Measurements from ENCODE around the gene PAWR. TPM values are rescaled to one million over a fixed set of nuclear protein-coding genes. Genes with fewer than 3 reads are reported as not detected.
"Not testable (repeated sequence)": the region's sequence is repeated elsewhere in the genome, so short reads cannot be mapped to it uniquely, and the experiment has no call there.

PAWR gene
- total RNA-seq, 2 donors from 2014 or later, result 46.4 to 58.7 TPM

- no peaks in the 10 kb centered on the region for H3K9me3 ChIP-seq
- no peak overlapping the region for H3K27ac ChIP-seq
These were observed 55.1 kb downstream of the PAWR start for GRCh38 chr12:79635676-79636075.

GRCh38 chr12:79634957-79635471, 55.8 kb downstream of the PAWR start:
- TF ChIP-seq CTCF (IDR thresholded peaks at IDR 0.05) (no peak), POLR2A (IDR thresholded peaks at IDR 0.05) (no peak), POLR2AphosphoS5 (IDR thresholded peaks at IDR 0.05) (no peak)

More at GRCh38 chr12:79635676-79636075, 55.1 kb downstream of the PAWR start:
- no peaks in the 10 kb centered on the region for H3K4me1 ChIP-seq (replicated peaks)
- DNase-seq (ENCODE audit: low spot score), result no peak
- H3K4me3 ChIP-seq, result no peak overlapping the region
- no peaks in the 10 kb centered on the region for H3K27me3 ChIP-seq (replicated peaks; ENCODE audit: insufficient read depth)
- H3K36me3 ChIP-seq, result no peaks in the 10 kb centered on the region
- TF ChIP-seq POLR2AphosphoS5 (IDR thresholded peaks at IDR 0.05) (no peak), CTCF (IDR thresholded peaks at IDR 0.05) (no peak), POLR2A (IDR thresholded peaks at IDR 0.05) (no peak)
- intact Hi-C loops (cut with DNase I), result no loop called here

GRCh38 chr12:79629561-79629960, 61.2 kb downstream of the PAWR start:
- H3K36me3 ChIP-seq, result no peaks in the 10 kb centered on the region
- no peaks in the 10 kb centered on the region for H3K4me1 ChIP-seq (replicated peaks)
- H3K27ac ChIP-seq, result no peak overlapping the region
- DNase-seq (ENCODE audit: low spot score), result no peak
- WGBS, result 84% methylated on average over 2 of the region's 2 CpGs
- H3K4me3 ChIP-seq, result no peak overlapping the region
- H3K27me3 ChIP-seq (replicated peaks; ENCODE audit: insufficient read depth), result no peaks in the 10 kb centered on the region
- no peak for TF ChIP-seq POLR2AphosphoS5 (IDR thresholded peaks at IDR 0.05)
- TF ChIP-seq CTCF (IDR thresholded peaks at IDR 0.05), result no peak
- no peak for TF ChIP-seq POLR2A (IDR thresholded peaks at IDR 0.05)
- no peaks in the 10 kb centered on the region for H3K9me3 ChIP-seq
- intact Hi-C loops (cut with DNase I), result no loop called here

More at GRCh38 chr12:79634957-79635471, 55.8 kb downstream of the PAWR start:
- H3K4me1 ChIP-seq (replicated peaks), result no peaks in the 10 kb centered on the region
- no peaks in the 10 kb centered on the region for H3K27me3 ChIP-seq (replicated peaks; ENCODE audit: insufficient read depth)
- DNase-seq (ENCODE audit: low spot score), result no peak
- intact Hi-C loops (cut with DNase I), result no loop called here
- H3K9me3 ChIP-seq, result no peaks in the 10 kb centered on the region
- WGBS, result 64% methylated on average over 1 of the region's 1 CpG
- no peaks in the 10 kb centered on the region for H3K36me3 ChIP-seq
- H3K27ac ChIP-seq, result no peak overlapping the region
- no peak overlapping the region for H3K4me3 ChIP-seq

- H3K9me3 ChIP-seq; H3K27ac ChIP-seq; H3K4me3 ChIP-seq; H3K27me3 ChIP-seq (replicated peaks; ENCODE audit: insufficient read depth); H3K36me3 ChIP-seq; DNase-seq (ENCODE audit: low spot score); H3K4me1 ChIP-seq (replicated peaks); intact Hi-C loops (cut with DNase I): not testable (repeated sequence)
- WGBS, result over 99% methylated on average over 7 of the region's 7 CpGs
These were observed 64.0 kb downstream of the PAWR start for GRCh38 chr12:79626735-79627134.

GRCh38 chr12:79624378-79624777, 66.4 kb downstream of the PAWR start:
- H3K27me3 ChIP-seq (replicated peaks; ENCODE audit: insufficient read depth), result no peaks in the 10 kb centered on the region
- H3K4me1 ChIP-seq (replicated peaks), result no peaks in the 10 kb centered on the region
- WGBS, result 76% methylated on average over 2 of the region's 2 CpGs

GRCh38 chr12:79619872-79620562, 70.7 kb downstream of the PAWR start:
- H3K27ac ChIP-seq, result no peak overlapping the region
- no peaks in the 10 kb centered on the region for H3K27me3 ChIP-seq (replicated peaks; ENCODE audit: insufficient read depth)
- intact Hi-C loops (cut with DNase I), result no loop called here
- H3K4me3 ChIP-seq, result no peak overlapping the region
- no peak for DNase-seq (ENCODE audit: low spot score)
- no peaks in the 10 kb centered on the region for H3K36me3 ChIP-seq
- WGBS, result 59% methylated on average over 3 of the region's 3 CpGs
- H3K4me1 ChIP-seq (replicated peaks), result no peaks in the 10 kb centered on the region
- TF ChIP-seq POLR2A (IDR thresholded peaks at IDR 0.05), result no peak
- no peak for TF ChIP-seq CTCF (IDR thresholded peaks at IDR 0.05)
- TF ChIP-seq POLR2AphosphoS5 (IDR thresholded peaks at IDR 0.05), result no peak
- H3K9me3 ChIP-seq, result no peaks in the 10 kb centered on the region

More at GRCh38 chr12:79624378-79624777, 66.4 kb downstream of the PAWR start:
- no peak overlapping the region for H3K27ac ChIP-seq
- no peaks in the 10 kb centered on the region for H3K36me3 ChIP-seq
- DNase-seq (ENCODE audit: low spot score), result no peak
- intact Hi-C loops (cut with DNase I), result no loop called here
- H3K9me3 ChIP-seq, result no peaks in the 10 kb centered on the region
- TF ChIP-seq POLR2A (IDR thresholded peaks at IDR 0.05), result no peak
- no peak overlapping the region for H3K4me3 ChIP-seq
